HepG2 (cell line): ENCODE results near the gene PRKN. TPM values are rescaled to one million over a fixed set of nuclear protein-coding genes. Genes with fewer than 3 reads are reported as not detected.

Source experiments
- ATAC-seq: fragments of 200-7000 bp; cut with Tn5 transposase; 3 replicates; pipeline ENCODE4 v1.9.1; 2020; ENCODE audit warnings: mild to moderate bottlenecking, moderate library complexity
- BruUV-seq: library from RNA; stranded (reverse); fragments of 400-500 nt; replicated peaks from 2 replicates; lab custom pipeline; 2021; lab: Mats Ljungman, UMichigan
- CTCF ChIA-PET: fragments of 300-600 bp; formaldehyde crosslinking; extraction: SDS; loops from one replicate; lab custom pipeline; 2021; ENCODE audit warnings: low total read pairs, inconsistent platforms, low intra/inter-chr PET ratio; lab: Yijun Ruan, JAX
- POLR2A ChIA-PET: fragments of 350-600 bp; sonication (Branson Sonifier 250); formaldehyde crosslinking; loops from one replicate; lab custom pipeline; 2020; ENCODE audit warnings: antibody characterized with exemption, inconsistent platforms; lab: Yijun Ruan, JAX
- DNase-seq: peaks from one replicate; pipeline ENCODE4 v3.0.0-alpha.2; 2015; ENCODE audit warnings: low spot score
- FAIRE-seq: peaks from 3 replicates; lab custom pipeline; 2011; peaks lifted over from hg19 to GRCh38; lab: Jason Lieb, UNC
- H2AFZ ChIP-seq: one replicate; pipeline ENCODE4 v1.6.1; 2011; ENCODE audit warnings: low read length, inconsistent platforms
- H3K27ac ChIP-seq: fragments of 300-600 bp; 3 replicates; pipeline ENCODE4 v1.8.0; 2011; ENCODE audit warnings: mixed run types, mild to moderate bottlenecking, mixed read lengths, low read length, inconsistent platforms; ENCODE audit not compliant: insufficient read depth; ENCODE audit errors: extremely low read length
- H3K27me3 ChIP-seq, 2 experiments: fragments of 200-600 bp in 1 of 2; 2 replicates in 1 of 2; 3 replicates in 1 of 2; pipeline versions ENCODE4 v1.6.0 to v1.8.0; 2011; ENCODE audit warnings: low read length in 2 of 2, mild to moderate bottlenecking in 2 of 2, moderate library complexity in 2 of 2, inconsistent platforms in 1 of 2; ENCODE audit not compliant: insufficient read depth in 2 of 2, control insufficient read depth in 1 of 2
- H3K36me3 ChIP-seq, 2 experiments: fragments of 200-600 bp in 1 of 2; replicated peaks in 1 of 2; 2 replicates in 1 of 2; 3 replicates in 1 of 2; pipeline versions ENCODE4 v1.5.1 to v1.8.0; 2011; ENCODE audit warnings: low read length in 2 of 2, inconsistent platforms in 1 of 2; ENCODE audit not compliant: insufficient read depth in 2 of 2, control insufficient read depth in 1 of 2
- H3K4me1 ChIP-seq: 2 replicates; pipeline ENCODE4 v1.5.1; 2012; ENCODE audit warnings: low read length, inconsistent platforms; ENCODE audit not compliant: insufficient read depth
- H3K4me2 ChIP-seq: 2 replicates; pipeline ENCODE4 v1.6.0; 2011; ENCODE audit warnings: low read depth, low read length, inconsistent platforms
- H3K4me3 ChIP-seq, 3 experiments: fragments of 200-600 bp in 1 of 3; sonication (generic), shearing (Covaris generic) in 1 of 3; replicated peaks in 1 of 3; 2 replicates each; pipeline ENCODE4 v1.5.1; 2011 to 2016; ENCODE audit warnings: low read length in 3 of 3, inconsistent platforms in 2 of 3, low read depth in 2 of 3, mild to moderate bottlenecking in 2 of 3, control low read depth in 1 of 3, mixed read lengths in 1 of 3; ENCODE audit not compliant: insufficient read depth in 1 of 3
- H3K79me2 ChIP-seq: one replicate; pipeline ENCODE4 v1.6.1; 2011; ENCODE audit warnings: low read length, inconsistent platforms; ENCODE audit not compliant: insufficient read depth
- H3K9ac ChIP-seq: 2 replicates; pipeline ENCODE4 v1.6.0; 2011; ENCODE audit warnings: mild to moderate bottlenecking, low read depth, low read length, inconsistent platforms; ENCODE audit not compliant: insufficient read depth
- H3K9me3 ChIP-seq: 2 replicates; pipeline ENCODE4 v1.5.1; 2012; ENCODE audit warnings: mild to moderate bottlenecking, low read length
- H4K20me1 ChIP-seq: 2 replicates; pipeline ENCODE4 v1.6.0; 2011; ENCODE audit warnings: inconsistent platforms, mild to moderate bottlenecking, low read length, moderate library complexity; ENCODE audit not compliant: insufficient read depth
- DDIT3 ChIP-seq: sonication (generic); formaldehyde crosslinking; IDR thresholded peaks from 2 replicates; pipeline ENCODE4 v1.4.0; 2020; ENCODE audit warnings: mild to moderate bottlenecking, missing genetic modification reagents
- KLF15 ChIP-seq: sonication (generic); formaldehyde crosslinking; IDR thresholded peaks from 2 replicates; pipeline ENCODE4 v1.8.1; 2023; ENCODE audit warnings: borderline replicate concordance, mild to moderate bottlenecking, inconsistent platforms, missing genetic modification reagents, mixed read lengths
- MLX ChIP-seq: IDR thresholded peaks from 2 replicates; pipeline ENCODE4 v1.6.1; 2016
- PBX2 ChIP-seq: IDR thresholded peaks from 2 replicates; pipeline ENCODE4 v1.6.1; 2016; ENCODE audit warnings: control low read depth
- ZNF607 ChIP-seq: sonication (generic); formaldehyde crosslinking; IDR thresholded peaks from 2 replicates; pipeline ENCODE4 v1.5.1; 2020; ENCODE audit warnings: missing genetic modification reagents, mild to moderate bottlenecking, borderline replicate concordance
- ZNF790 ChIP-seq: sonication (generic); formaldehyde crosslinking; IDR thresholded peaks from 2 replicates; pipeline ENCODE4 v1.8.0; 2022; ENCODE audit warnings: missing genetic modification reagents, mild to moderate bottlenecking, borderline replicate concordance
- ZSCAN30 ChIP-seq: sonication (generic); formaldehyde crosslinking; IDR thresholded peaks from 2 replicates; pipeline ENCODE4 v1.5.0; 2020; ENCODE audit warnings: mild to moderate bottlenecking, missing genetic modification reagents
- WGBS: methylation state at CpG from one replicate; pipeline ENCODE4 v1.1.6; 2017; ENCODE audit warnings: low lambda C conversion rate; 5-methylcytosine and 5-hydroxymethylcytosine counted together
- in situ Hi-C: cut with HindIII; loops from 2 replicates; pipeline ENCODE4 v1.10.0; 2017; ENCODE audit warnings: low pct_unique_long_range_greater_than_20kb; ENCODE audit not compliant: extremely low pct_ligation_motif_present
- intact Hi-C: fragments of 100-400 bp; cut with micrococcal nuclease; formaldehyde crosslinking; loops from one replicate; pipeline ENCODE4 v1.10.0; 2022; ENCODE audit not compliant: unreplicated experiment
- polyA plus RNA-seq, 8 experiments: library from polyadenylated mRNA; depleted of rRNA in 3 of 8; stranded (reverse) in 7 of 8; unstranded in 1 of 8; fragments of >200 nt; fragmentation: Illumina TruSeq in 4 of 8; extraction: Trizol in 4 of 8; gene quantifications; 2 replicates each; pipeline versions ENCODE4 v1.2.1 to v1.2.3, GENCODE V29; 2011 to 2016; ENCODE audit warnings: low read depth in 4 of 8, missing spikeins in 1 of 8, mixed read lengths in 1 of 8; ENCODE audit not compliant: insufficient read depth in 1 of 8
- total RNA-seq, 5 experiments: library from RNA; depleted of rRNA; stranded (reverse); fragments of >200 nt; fragmentation: Illumina TruSeq; extraction: Trizol; gene quantifications; 2 replicates each; pipeline ENCODE4 v1.2.3, GENCODE V29; 2016; ENCODE audit warnings: low read depth in 1 of 5

PRKN gene
- total and polyA plus RNA-seq, 2 of the 13 experiments (the other 11 are each of a cell fraction or from before 2014, with no cell fraction given) = 0.31 to 0.44 TPM

DNA sequence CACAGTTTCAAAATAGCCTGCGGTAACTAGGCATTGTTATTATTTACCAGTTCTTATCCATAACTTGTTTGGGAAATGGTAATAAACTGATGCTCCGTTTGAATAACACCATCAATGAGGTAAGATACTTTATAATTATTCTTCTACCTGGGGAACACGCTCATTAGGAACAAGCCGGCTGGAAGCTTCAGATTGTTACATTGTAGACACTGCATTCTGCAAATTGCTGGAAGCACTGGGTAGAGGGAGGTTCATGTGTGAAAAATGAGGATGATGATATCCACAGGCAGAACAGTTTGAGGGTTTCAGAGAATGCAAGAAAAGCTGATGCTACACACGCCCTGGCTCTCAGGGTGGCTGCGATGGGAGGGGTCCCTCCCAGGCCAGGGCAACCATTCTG is 893.1 kb downstream of the PRKN start:
- no peak overlapping the region for H3K27ac ChIP-seq
- H3K9me3 ChIP-seq = no peaks in the 10 kb centered on the region
- in situ Hi-C loops (loop anchor here (25.0 kb wide), 1 partner anchor 903 kb away; the partner anchor contains the start of genes PACRG and PRKN), intact Hi-C loops (no loop called here)
- H3K36me3 ChIP-seq = no peaks in the 10 kb centered on the region
- FAIRE-seq (no peak), ATAC-seq (no peak), DNase-seq (no peak)
- TF ChIP-seq PBX2 (CRISPR knock-in tag) = no peak
- no peak for TF ChIP-seq MLX (CRISPR knock-in tag)
- no peak for TF ChIP-seq KLF15 (CRISPR knock-in tag)
- no peak for TF ChIP-seq ZNF607
- TF ChIP-seq DDIT3 (CRISPR knock-in tag) = no peak
- TF ChIP-seq ZNF790 (CRISPR knock-in tag) = no peak
- TF ChIP-seq ZSCAN30 (CRISPR knock-in tag) = no peak
- H2AFZ ChIP-seq = no peak overlapping the region
- no peaks in the 10 kb centered on the region for H4K20me1 ChIP-seq
- peaks cover 22% of the 10 kb centered on the region for H3K4me1 ChIP-seq
- peaks cover 0 to 15% of the 10 kb centered on the region in 2 experiments; a peak in 4 of 5 replicates for H3K27me3 ChIP-seq
- POLR2A ChIA-PET = no interaction called here
- CTCF ChIA-PET = no interaction called here
- BruUV-seq = no TSS peak
- no peak overlapping the region for H3K4me3 ChIP-seq
- H3K9ac ChIP-seq = no peak overlapping the region
- H3K79me2 ChIP-seq = no peaks in the 10 kb centered on the region
- WGBS = 38% methylated on average over 6 of the region's 6 CpGs
- no peak overlapping the region for H3K4me2 ChIP-seq
